Measurements from ENCODE around the gene GOLGA6C.
"Not testable (repeated sequence)": the region's sequence is repeated elsewhere in the genome, so short reads cannot be mapped to it uniquely, and the experiment has no call there.

Gene GOLGA6C

GRCh38 chr15:75258034-75258433, at the start of gene GOLGA6C:
Gene GOLGA6C, plus strand, starts transcription at chr15:75258334. Its CDS starts 265 bp downstream, at chr15:75258599.
- not testable (repeated sequence) for DNase-seq (ENCODE audit: low read depth in 1 of 2, low spot score in 1 of 2)

DNA sequence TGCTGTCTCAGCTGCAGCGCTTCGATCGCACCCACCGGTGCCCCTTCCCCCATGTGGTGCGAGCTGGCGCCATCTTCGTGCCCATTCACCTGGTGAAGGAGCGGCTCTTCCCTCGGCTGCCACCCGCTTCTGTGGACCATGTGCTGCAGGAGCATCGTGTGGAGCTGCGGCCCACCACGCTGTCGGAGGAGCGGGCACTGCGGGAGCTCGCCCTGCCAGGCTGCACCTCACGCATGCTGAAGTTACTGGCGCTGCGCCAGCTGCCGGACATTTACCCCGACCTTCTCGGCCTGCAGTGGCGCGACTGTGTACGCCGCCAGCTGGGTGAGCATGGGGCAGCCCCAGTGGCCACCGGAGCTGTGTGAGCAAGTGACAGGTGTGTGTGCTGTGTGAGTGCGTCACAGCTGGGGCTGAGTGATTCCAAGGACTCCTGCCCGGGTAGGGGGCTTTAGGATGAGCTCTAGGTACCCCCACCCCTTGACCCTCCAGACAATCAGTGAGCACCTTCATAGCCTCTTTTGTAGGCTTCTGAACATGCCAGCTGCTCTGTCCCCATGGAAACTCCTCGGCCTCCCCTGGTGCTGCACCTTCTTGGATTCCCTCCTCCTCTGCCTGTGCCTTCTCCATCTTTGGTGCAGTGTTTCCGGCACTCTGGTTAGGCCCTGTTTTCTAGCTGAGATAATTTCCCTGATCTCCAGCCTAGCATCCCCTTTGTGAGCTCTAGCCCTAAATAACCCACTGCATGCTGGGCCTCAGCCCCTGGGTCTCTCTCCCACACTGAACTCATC, 49.4 kb upstream of the GOLGA6C start:
- no peak for DNase-seq (ENCODE audit: low read depth in 1 of 2, low spot score in 1 of 2)

GRCh38 chr15:75209289-75209676, 48.9 kb upstream of the GOLGA6C start:
- DNase-seq (ENCODE audit: low read depth in 1 of 2, low spot score in 1 of 2): no peak

- no peak for DNase-seq (ENCODE audit: low read depth in 1 of 2, low spot score in 1 of 2)
Measured at GRCh38 chr15:75210811-75211230, 47.3 kb upstream of the GOLGA6C start.

DNA sequence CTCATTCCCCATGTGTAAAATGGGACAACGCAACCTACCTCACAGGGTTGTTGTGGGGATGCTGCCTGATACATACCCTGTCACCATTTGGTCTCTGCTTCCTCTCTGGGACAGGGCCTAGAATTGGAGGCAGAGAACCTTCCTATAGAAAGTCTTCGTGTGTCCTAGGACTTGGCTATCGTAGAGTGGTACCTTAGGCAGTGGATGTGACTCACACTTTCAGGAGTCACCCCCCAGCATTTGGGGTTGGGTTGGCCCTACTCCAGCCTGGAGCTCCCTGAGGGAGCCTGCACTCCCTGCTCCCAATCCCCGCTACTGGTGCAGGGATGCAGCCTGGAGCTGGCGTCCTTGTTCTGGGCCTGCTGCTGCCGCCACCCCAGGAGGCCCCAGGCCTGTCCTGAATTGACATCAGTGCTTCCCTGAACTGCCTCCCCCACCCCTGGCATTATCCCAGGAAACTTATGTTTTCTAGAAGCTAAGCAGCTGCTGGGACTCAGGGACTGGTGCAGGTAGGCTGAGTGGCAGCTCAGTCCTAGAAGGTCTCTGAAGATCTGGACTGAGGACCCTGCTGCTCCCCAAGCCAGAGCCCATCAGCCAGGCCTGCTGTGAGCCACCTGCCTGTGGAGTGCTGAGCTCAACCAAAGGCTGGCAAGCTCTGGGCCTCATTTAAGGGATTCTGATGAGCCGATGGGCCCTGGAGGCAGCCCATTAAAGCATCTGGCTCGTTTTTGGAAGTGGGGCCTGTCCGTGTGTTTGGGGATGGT, 46.5 kb upstream of the GOLGA6C start:
- DNase-seq (ENCODE audit: low read depth in 1 of 2, low spot score in 1 of 2): no peak

DNA sequence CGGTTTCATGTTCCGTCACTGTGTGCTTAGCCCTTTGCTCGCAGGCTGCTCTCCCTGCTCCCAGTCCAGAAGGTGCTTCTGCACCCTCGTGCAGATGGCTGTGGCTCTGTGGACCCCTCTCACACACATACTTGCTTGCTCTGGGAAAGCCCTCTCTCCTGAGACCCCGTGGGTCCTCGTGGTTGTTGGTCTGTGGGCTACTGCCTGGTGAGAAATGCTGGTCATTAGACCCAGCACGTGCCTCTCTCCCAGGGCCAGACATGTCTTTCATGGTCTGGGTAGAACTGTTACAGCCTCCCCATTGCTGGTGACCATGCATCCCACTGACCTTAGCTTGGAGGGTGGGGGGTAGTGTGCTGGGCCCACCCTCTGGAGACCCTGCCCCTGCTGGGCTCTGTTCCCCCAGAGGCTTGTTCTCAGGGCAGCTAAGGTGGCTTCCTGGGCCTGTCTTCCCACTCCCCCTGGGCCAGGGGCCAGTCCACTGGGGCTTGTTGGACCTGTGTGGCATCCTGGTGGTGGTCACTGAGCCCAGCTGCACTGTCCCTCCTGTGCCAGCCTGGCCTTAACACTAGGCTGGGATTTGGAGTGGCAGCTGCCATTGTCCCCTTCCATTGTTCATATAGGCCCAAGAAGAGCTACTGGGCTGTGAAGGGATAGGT, 45.8 kb upstream of the GOLGA6C start:
- DNase-seq (ENCODE audit: low read depth in 1 of 2, low spot score in 1 of 2): no peak

- DNase-seq (ENCODE audit: low read depth in 1 of 2, low spot score in 1 of 2): no peak
Measured at GRCh38 chr15:75213212-75213767, 44.8 kb upstream of the GOLGA6C start.

- DNase-seq (ENCODE audit: low read depth in 1 of 2, low spot score in 1 of 2): no peak
Measured at GRCh38 chr15:75213768-75214221, 44.3 kb upstream of the GOLGA6C start.

DNA sequence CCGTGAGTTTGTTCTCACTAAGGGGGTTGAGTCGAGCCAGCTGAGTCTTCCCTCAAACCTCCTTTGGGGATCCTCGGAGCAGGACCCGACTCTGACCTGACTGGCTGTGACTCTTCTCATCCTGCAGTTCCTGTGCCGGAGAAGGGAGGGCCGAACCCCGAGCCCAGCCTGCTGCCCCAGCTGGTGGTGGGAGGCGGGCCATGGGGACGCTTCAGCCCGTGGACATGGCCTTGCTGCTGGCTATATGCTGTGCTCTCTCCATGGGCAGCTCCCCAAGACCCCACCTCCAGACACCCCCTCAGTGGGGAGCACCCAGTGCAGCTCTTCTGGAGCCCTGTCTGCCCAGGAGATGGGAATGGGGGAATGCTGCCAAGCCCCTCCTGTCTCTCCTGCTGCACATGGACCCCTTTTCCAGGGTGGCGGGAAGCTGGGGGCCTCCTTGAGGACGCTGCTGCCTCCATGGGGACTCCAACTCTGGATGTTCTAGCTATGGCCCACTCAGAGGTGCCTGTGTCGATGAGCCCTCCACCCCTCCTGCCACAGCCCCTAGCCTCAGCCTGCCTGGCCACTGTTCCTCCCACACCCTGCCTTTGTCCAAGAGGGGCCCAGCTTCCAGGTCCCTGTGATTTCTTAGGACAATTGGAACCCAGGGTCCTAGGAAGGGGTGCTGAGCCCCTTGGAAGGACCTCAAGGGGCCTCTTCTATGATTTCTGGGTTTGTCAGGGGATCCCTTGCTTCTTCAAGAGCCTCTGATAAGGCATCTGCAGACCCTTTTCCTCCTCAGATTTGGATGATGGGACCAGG, 43.6 kb upstream of the GOLGA6C start:
- DNase-seq (ENCODE audit: low read depth in 1 of 2, low spot score in 1 of 2): no peak

- no peak for DNase-seq (ENCODE audit: low read depth in 1 of 2, low spot score in 1 of 2)
Measured at GRCh38 chr15:75215107-75216004, 42.8 kb upstream of the GOLGA6C start.

DNA sequence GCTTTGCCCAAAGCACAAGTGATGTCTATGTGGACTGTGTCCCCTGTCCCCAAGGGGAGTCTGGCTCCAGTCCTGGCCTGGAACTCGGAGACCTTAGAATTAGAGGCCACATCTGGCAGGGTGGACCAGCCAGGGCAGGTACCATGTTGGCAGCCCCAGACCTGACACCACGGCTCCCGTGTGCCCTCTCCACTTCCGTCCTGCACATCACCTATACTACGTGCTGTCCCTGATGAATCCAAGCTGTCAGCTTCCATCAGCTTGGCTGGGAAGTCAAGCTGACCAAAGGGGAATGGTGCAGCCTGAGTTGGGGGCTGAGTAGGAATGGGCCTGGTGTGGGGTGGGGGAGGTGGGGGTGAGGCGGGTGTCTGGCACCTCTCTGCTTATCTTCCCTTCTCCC, 41.1 kb upstream of the GOLGA6C start:
- no peak for DNase-seq (ENCODE audit: low read depth in 1 of 2, low spot score in 1 of 2)

- not testable (repeated sequence) for DNase-seq (ENCODE audit: low read depth in 1 of 2, low spot score in 1 of 2)
Measured at GRCh38 chr15:75217574-75217973, 40.6 kb upstream of the GOLGA6C start.

DNA sequence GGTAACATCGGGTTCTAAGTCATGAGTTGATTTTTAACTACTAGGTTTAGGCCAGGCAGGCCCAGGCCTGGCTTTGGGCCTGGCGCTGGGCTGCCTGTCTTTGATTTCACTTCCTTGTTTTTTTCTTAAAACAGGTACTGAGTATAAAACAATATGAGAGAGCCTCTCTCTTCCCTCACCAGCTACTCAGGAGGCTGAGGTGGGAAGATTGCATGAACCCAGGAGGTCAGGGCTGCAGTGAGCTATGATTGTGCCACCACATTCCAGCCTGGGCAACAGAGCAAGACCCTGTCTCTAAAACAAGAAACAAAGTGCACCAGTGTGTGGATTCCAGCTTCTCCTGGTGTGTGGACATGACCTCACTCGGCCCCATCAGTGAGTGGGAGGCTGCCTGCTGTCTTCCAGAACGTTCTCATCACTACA, 38.6 kb upstream of the GOLGA6C start:
- DNase-seq (ENCODE audit: low read depth in 1 of 2, low spot score in 1 of 2): not testable (repeated sequence)

DNA sequence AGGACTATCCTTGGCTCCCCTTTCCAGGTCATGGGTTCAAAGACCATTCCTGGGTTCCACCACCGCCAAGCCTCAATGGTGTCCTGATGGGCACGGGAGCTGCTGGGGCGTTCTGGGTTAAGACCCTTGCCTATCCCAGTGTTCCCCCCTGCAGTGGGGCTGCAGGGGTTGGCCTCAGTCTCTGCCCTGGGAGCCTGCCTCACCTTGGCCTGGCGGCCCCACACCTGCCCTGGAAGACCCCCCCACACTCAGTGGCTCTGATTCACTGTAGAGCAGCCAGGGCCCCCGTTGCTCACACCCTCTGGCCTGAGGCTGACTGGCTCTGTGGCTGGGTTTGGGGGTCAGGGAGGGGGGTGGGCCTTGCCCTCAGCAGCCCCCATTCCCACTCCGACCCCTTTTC, 34.4 kb upstream of the GOLGA6C start:
- no peak for DNase-seq (ENCODE audit: low read depth in 1 of 2, low spot score in 1 of 2)

DNA sequence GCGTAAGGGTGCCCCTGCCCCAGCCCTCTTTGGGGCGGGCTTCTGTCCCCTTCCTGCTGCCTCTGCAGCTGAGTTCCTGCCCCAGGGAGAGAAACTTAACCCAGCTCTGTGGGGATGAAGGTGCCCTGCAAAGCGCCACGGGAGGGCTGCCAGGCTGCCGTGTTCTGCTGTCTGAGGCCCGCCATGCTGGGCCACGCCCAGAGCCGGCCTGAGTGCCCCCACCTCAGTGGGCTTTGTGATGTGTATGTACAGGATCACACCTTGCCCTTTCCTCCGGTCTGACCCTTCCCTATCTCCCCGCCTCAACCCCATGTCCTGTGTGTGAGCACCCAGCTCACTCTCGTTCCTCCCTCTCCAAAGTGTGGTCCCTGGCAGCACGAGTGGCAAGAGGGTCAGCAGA, 33.9 kb upstream of the GOLGA6C start:
- DNase-seq (ENCODE audit: low read depth in 1 of 2, low spot score in 1 of 2): no peak

DNA sequence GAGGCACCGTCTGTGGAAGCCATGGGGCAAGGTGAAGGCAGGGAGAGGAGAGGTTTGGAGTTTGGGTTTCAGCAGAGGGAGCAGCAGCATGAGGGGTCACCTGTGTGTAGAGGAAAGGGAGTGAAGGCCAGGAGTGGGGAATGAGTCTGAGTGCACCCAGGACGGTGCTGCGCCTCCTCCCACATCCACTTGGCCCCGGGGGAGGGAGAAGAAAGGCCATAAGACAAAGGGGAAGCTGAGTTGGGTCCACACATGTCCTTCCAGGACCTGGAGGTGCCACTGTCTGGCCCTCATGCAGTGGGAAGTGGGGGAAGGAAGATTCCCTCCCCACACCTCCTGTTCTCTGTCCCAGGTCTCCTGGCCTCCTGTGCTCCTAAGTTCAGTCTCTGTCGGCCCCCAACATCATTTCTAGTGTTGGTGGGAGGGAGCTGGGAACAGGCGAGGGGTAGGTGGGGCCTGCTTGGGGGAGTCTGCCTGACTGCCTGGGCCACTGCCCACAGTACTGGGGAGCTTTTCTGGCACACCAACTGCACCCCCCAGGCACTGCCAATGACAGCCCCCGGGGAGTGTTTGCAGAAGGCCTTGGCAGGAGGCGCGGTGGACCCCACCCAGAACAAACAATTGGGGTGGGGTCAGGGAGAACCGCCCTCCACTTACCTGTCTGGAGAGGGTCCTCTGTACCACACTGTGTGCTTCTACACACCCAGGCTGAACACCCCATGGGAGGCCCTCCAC, 32.9 kb upstream of the GOLGA6C start:
- not testable (repeated sequence) for DNase-seq (ENCODE audit: low read depth in 1 of 2, low spot score in 1 of 2)

GRCh38 chr15:75225951-75226732, 32.0 kb upstream of the GOLGA6C start:
- no peak for DNase-seq (ENCODE audit: low read depth in 1 of 2, low spot score in 1 of 2)

DNA sequence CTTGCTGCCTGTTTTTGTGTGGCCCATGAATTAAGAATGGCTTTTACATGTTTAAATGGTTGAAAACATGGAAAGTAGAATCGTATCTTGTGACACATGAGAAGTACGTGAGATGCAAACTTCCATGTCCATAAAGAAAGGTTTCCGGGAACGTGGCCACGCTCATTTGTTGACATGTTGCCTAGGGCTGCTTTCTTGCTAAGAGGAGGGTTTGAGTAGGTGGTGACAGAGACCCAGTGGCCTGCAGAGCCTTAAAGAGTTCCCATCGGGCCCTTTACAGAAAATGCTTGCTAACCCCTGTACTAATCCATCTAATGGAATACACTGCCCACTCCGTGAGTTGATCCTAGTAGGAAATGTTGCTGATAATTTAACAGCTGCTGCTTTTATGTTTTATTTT, 31.0 kb upstream of the GOLGA6C start:
- DNase-seq (ENCODE audit: low read depth in 1 of 2, low spot score in 1 of 2): not testable (repeated sequence)
